Measurements from ENCODE around the gene CA4. TPM values are rescaled to one million over a fixed set of nuclear protein-coding genes. Genes with fewer than 3 reads are reported as not detected.
"Not testable (repeated sequence)": the region's sequence is repeated elsewhere in the genome, so short reads cannot be mapped to it uniquely, and the experiment has no call there.

CA4 gene
- total RNA-seq, 1 experiment from 2014 or later, result not detected

- Mint-ChIP-seq H3K36me3 (ENCODE audit: insufficient read depth, unreplicated experiment) (no peaks in the 10 kb centered on the region), H3K4me3 (ENCODE audit: unreplicated experiment) (no peak overlapping the region), H3K9me3 (ENCODE audit: unreplicated experiment) (no peaks in the 10 kb centered on the region), H3K4me1 (ENCODE audit: insufficient read depth, unreplicated experiment) (no peaks in the 10 kb centered on the region), H3K27me3 (ENCODE audit: insufficient read depth, unreplicated experiment) (peaks cover 11% of the 10 kb centered on the region), H3K27ac (ENCODE audit: low read depth, unreplicated experiment) (no peak overlapping the region)
- ChIA-PET POLR2A (interaction anchor here (1.0 kb wide), 1 partner anchor 21 kb away, joined by 3 read pairs; no protein-coding TSS in a partner anchor), CTCF (no interaction called here)
- no peak for DNase-seq (ENCODE audit: unreplicated experiment)
- BruUV-seq (replicated peaks), result no TSS peak
- no peak for TF ChIP-seq CTCF (IDR thresholded peaks at IDR 0.05; ENCODE audit: unreplicated experiment)
- intact Hi-C loops (cut with micrococcal nuclease), result no loop called here
Measured at GRCh38 chr17:60109161-60109560, 40.6 kb upstream of the CA4 start.

GRCh38 chr17:60110586-60110985, 39.2 kb upstream of the CA4 start:
- intact Hi-C loops (cut with micrococcal nuclease), result no loop called here
- Mint-ChIP-seq H3K27me3 (ENCODE audit: insufficient read depth, unreplicated experiment) (peaks cover 11% of the 10 kb centered on the region), H3K4me1 (ENCODE audit: insufficient read depth, unreplicated experiment) (no peaks in the 10 kb centered on the region), H3K36me3 (ENCODE audit: insufficient read depth, unreplicated experiment) (no peaks in the 10 kb centered on the region), H3K27ac (ENCODE audit: low read depth, unreplicated experiment) (no peak overlapping the region), H3K4me3 (ENCODE audit: unreplicated experiment) (no peak overlapping the region), H3K9me3 (ENCODE audit: unreplicated experiment) (no peaks in the 10 kb centered on the region)
- no peak for DNase-seq (ENCODE audit: unreplicated experiment)
- ChIA-PET CTCF (interaction anchor here (0.6 kb wide), 1 partner anchor 502 kb away, joined by 3 read pairs; no protein-coding TSS in a partner anchor), POLR2A (no interaction called here)
- no TSS peak for BruUV-seq (replicated peaks)
- TF ChIP-seq CTCF (IDR thresholded peaks at IDR 0.05; ENCODE audit: unreplicated experiment), result no peak

- H3K27me3 Mint-ChIP-seq (ENCODE audit: insufficient read depth, unreplicated experiment), result peaks cover 11% of the 10 kb centered on the region
- POLR2A ChIA-PET; DNase-seq (ENCODE audit: unreplicated experiment); H3K36me3 Mint-ChIP-seq (ENCODE audit: insufficient read depth, unreplicated experiment); intact Hi-C loops (cut with micrococcal nuclease); CTCF ChIA-PET; H3K4me1 Mint-ChIP-seq (ENCODE audit: insufficient read depth, unreplicated experiment); H3K9me3 Mint-ChIP-seq (ENCODE audit: unreplicated experiment); H3K27ac Mint-ChIP-seq (ENCODE audit: low read depth, unreplicated experiment); H3K4me3 Mint-ChIP-seq (ENCODE audit: unreplicated experiment); BruUV-seq (replicated peaks): not testable (repeated sequence)
Measured at GRCh38 chr17:60111661-60112060, 38.1 kb upstream of the CA4 start.

DNA sequence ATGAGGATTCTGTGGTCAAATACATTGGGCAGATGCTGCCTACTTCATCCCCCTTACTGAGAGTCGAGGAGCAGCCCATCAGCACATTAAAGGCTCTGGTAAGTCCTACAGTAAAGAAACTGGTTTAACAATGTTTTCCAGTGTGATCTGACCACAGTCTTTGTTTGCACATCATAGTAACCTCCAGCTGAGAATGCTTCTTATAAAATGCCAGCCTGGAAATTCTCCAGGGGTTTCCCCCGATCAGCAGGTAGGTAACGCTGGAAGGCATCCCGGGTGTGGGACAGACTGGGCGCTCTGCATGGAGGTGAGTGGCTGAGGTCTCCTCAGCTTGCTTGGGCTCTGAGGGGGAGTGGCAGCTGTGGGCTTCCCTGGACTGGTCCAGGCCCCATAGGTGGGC, 34.4 kb upstream of the CA4 start:
- H3K4me3 Mint-ChIP-seq (ENCODE audit: unreplicated experiment); H3K36me3 Mint-ChIP-seq (ENCODE audit: insufficient read depth, unreplicated experiment); DNase-seq (ENCODE audit: unreplicated experiment); H3K4me1 Mint-ChIP-seq (ENCODE audit: insufficient read depth, unreplicated experiment); H3K27me3 Mint-ChIP-seq (ENCODE audit: insufficient read depth, unreplicated experiment); intact Hi-C loops (cut with micrococcal nuclease); H3K27ac Mint-ChIP-seq (ENCODE audit: low read depth, unreplicated experiment); POLR2A ChIA-PET; H3K9me3 Mint-ChIP-seq (ENCODE audit: unreplicated experiment); BruUV-seq (replicated peaks); CTCF ChIA-PET: not testable (repeated sequence)

DNA sequence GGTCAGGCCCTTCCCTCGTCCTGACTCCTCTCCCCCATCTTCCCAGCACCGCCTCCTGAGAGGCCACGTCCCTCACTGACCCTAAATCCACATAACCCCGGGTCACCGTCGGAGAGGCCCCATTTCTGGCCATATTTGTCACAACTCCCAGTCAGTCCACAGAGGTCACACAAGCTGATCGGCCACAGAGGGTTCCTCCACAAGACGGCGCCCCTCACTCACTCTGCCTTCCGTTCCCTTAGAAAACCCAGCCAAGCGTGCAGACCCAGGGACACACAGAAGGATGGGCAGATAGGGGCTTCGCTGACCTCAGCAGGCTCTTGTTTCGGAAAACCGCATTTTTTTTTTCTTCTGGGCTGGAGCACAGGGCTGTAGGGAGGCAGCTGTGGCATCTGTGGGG, 33.6 kb upstream of the CA4 start:
- CTCF ChIA-PET; H3K27ac Mint-ChIP-seq (ENCODE audit: low read depth, unreplicated experiment); DNase-seq (ENCODE audit: unreplicated experiment); H3K36me3 Mint-ChIP-seq (ENCODE audit: insufficient read depth, unreplicated experiment); BruUV-seq (replicated peaks); H3K4me3 Mint-ChIP-seq (ENCODE audit: unreplicated experiment); intact Hi-C loops (cut with micrococcal nuclease); POLR2A ChIA-PET; H3K4me1 Mint-ChIP-seq (ENCODE audit: insufficient read depth, unreplicated experiment); H3K9me3 Mint-ChIP-seq (ENCODE audit: unreplicated experiment); H3K27me3 Mint-ChIP-seq (ENCODE audit: insufficient read depth, unreplicated experiment): not testable (repeated sequence)

- POLR2A ChIA-PET; H3K4me3 Mint-ChIP-seq (ENCODE audit: unreplicated experiment); DNase-seq (ENCODE audit: unreplicated experiment); CTCF ChIA-PET; H3K36me3 Mint-ChIP-seq (ENCODE audit: insufficient read depth, unreplicated experiment); H3K27ac Mint-ChIP-seq (ENCODE audit: low read depth, unreplicated experiment); H3K9me3 Mint-ChIP-seq (ENCODE audit: unreplicated experiment); intact Hi-C loops (cut with micrococcal nuclease); H3K4me1 Mint-ChIP-seq (ENCODE audit: insufficient read depth, unreplicated experiment); H3K27me3 Mint-ChIP-seq (ENCODE audit: insufficient read depth, unreplicated experiment); BruUV-seq (replicated peaks): not testable (repeated sequence)
Measured at GRCh38 chr17:60119162-60119561, 30.6 kb upstream of the CA4 start.

GRCh38 chr17:60119807-60120748, 29.7 kb upstream of the CA4 start:
- POLR2A ChIA-PET; H3K27me3 Mint-ChIP-seq (ENCODE audit: insufficient read depth, unreplicated experiment); CTCF ChIA-PET; H3K4me1 Mint-ChIP-seq (ENCODE audit: insufficient read depth, unreplicated experiment); DNase-seq (ENCODE audit: unreplicated experiment); H3K9me3 Mint-ChIP-seq (ENCODE audit: unreplicated experiment); H3K4me3 Mint-ChIP-seq (ENCODE audit: unreplicated experiment); BruUV-seq (replicated peaks); intact Hi-C loops (cut with micrococcal nuclease); H3K27ac Mint-ChIP-seq (ENCODE audit: low read depth, unreplicated experiment); H3K36me3 Mint-ChIP-seq (ENCODE audit: insufficient read depth, unreplicated experiment): not testable (repeated sequence)
